Stimulated activated CD8-positive, alpha-beta memory T cell treated with anti-CD3 and anti-CD28 coated beads, Interleukin-7, amount 100 ng/mL, for 1 hour (primary cell): ENCODE results near the gene CLSTN2.

Source experiments
- DNase-seq, 2 donors: peaks; one replicate each; pipeline ENCODE4 v3.0.0-alpha.2; 2020; ENCODE audit warnings: low read depth in 2 of 2

Gene CLSTN2

DNA sequence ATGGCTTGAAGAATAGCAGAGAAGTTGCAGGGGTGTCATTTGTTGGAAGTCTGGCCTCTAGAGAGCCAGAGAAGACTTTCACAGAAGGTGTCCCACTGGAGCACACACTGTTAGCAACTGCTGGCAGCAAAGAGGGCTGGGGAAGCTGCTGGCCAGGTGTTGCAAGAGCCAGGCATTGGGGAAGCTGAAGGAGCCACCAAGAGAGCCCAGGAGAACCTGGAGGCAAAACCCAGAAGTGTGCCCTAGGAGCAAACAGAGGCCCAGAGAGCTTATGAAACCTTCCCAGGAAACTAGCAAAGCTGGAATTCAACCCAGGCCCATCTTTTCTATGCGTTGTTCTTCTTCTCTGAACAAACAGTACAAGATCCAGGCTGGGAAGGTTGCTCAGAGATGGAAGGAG lies 610.2 kb downstream of the CLSTN2 start:
- no peak for DNase-seq

DNA sequence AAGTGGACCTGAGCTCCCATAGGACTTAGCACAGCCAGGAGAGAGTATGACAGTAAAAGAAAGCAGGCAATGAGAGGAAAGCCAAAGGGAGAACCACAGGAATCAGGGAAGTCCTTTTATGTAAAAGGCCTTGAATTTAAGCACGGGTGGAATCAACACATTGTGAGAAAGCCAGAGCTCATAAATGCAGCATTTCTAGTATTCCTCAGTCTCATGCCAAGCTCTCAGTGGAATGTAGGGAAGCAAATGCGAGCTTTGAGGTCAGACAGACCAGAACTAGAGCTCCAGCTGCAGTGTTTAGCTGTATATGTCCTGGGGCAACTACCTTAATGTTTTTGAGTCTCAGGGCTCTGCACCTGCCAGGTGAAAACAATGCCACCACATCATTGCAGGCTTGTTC lies 610.8 kb downstream of the CLSTN2 start:
- no peak for DNase-seq

DNA sequence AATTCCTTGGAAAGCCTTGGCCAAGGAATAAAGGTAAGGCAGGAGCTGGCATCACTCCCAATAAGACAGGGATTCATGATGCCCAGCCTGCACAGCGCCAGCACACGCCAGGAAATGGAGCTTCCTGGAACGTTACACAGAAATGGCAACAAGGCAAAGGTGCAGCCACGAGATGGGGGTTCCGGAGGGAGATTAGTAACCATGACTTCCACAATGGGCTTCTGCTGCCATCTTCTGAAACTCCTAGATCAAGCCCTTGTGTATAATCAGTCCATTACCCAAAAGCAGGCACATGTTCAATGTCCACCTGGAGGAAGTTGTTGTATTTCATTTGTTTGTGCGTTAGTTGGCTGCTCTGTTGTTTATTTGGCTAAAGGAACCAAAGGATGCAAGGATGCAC lies 611.7 kb downstream of the CLSTN2 start:
- no peak for DNase-seq

GRCh38 chr3:140552403-140552802 lies 617.4 kb downstream of the CLSTN2 start:
- DNase-seq = no peak

GRCh38 chr3:140552898-140553297 lies 617.9 kb downstream of the CLSTN2 start:
- DNase-seq = no peak

- DNase-seq = no peak
Measured at GRCh38 chr3:140553591-140553990, 618.6 kb downstream of the CLSTN2 start.

DNA sequence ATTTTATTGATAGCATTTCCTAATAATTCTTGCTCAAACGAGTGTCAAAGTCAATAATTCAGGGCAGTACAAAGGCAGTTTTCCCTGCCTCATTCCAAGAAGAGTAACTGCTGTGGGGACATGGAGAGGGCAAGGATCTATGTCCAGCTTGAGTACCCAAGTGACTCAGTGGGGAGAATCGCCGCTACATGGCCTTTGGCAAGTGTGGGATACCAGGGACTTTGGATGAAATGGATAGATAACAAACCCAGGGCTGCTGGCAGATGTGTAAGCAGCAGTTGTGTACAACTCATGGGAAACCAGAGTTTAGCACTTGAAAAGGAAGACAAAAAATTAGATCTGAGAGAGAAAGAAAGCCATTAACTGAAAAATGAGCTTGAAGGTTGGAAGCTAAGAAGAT lies 620.7 kb downstream of the CLSTN2 start:
- DNase-seq = no peak

DNA sequence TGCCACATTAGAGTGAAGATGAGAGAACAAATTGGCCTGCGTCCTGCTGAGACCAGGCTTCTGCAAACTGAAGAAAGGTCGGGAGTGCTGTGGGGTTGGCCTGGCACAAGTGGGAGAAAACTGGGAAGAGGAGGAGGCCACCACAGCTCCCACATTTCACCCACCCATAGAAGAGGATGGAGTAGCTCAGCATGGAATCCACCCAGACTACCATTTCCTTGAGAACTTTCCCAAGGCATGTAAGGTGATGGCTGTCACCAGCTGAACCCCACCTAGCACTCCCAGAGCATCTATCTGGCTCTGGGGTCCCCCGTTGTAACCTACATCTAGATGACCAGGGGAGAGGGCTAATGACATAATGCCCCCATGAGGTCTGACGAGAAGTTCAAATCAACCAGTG lies 622.5 kb downstream of the CLSTN2 start:
- no peak for DNase-seq

- DNase-seq = no peak
Measured at GRCh38 chr3:140559546-140559945, 624.6 kb downstream of the CLSTN2 start.

DNA sequence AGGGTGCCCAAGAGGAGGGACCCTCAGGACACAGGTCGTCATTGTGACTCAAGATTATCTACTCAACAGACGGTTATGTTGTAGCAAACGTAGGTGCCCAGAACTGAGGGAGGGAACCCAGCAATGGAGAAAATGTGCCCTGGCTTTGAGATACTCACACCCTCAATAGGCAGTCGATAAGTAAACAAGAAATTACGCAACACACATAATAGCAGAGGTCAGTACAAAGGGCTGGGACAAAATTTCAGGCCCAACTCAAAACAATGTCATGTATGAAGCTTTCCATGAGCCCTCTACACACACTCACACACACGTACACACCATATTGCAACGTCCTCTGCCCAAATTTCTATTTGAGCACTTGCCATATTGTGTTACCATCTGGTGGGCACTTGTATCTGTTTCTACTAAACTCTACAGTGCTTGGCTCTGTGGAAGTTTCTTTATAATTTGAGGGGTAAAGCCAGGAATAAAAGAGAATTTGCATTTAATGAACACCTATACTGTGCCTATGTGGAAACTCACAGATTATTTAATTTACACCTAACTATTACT lies 628.3 kb downstream of the CLSTN2 start:
- DNase-seq = no peak

- no peak for DNase-seq
Measured at GRCh38 chr3:140568131-140568530, 633.1 kb downstream of the CLSTN2 start.

- no peak for DNase-seq
Measured at GRCh38 chr3:140568842-140569520, 634.0 kb downstream of the CLSTN2 start.

- no peak for DNase-seq
Measured at GRCh38 chr3:140570602-140571001, 635.6 kb downstream of the CLSTN2 start.

DNA sequence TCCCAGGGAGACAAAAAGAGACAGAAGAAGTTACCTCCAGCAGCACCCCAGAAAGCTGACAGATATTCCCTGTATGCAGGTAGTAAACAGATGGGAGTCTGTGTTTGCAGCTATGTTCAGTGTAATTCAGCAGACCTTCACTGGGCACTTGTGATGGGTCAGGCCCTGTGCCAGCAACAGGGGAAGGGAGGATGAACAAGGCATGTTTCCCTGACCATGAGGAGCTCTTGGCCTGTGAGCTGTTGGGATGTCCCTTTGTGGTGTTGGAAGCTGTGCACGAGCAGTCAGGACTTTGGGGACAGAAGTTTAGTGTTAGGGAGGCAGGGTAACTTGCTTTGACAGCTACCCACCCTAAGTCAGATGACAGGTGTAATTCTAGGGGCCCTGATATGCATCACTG lies 636.9 kb downstream of the CLSTN2 start:
- no peak for DNase-seq

DNA sequence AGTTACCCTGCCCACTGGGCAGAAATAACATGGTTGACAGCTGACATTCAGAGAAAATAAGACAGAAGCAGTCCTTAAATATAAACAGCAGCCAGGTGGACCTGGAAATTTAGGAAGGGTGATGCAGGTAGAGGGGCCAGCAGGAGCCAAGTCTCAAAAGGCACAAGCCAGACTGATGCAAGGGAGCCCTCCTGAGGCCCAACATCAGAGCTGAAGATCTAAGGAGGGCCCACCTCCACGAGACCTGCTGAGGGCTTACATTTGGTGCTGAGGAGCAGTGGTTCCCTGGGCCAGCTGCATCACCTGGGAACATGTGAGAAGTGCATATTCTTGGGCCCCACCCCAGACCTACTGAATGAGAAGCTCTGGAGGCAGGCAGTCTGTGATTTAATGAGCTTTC lies 637.3 kb downstream of the CLSTN2 start:
- DNase-seq = no peak

- DNase-seq = no peak
Measured at GRCh38 chr3:140573011-140573410, 638.0 kb downstream of the CLSTN2 start.

DNA sequence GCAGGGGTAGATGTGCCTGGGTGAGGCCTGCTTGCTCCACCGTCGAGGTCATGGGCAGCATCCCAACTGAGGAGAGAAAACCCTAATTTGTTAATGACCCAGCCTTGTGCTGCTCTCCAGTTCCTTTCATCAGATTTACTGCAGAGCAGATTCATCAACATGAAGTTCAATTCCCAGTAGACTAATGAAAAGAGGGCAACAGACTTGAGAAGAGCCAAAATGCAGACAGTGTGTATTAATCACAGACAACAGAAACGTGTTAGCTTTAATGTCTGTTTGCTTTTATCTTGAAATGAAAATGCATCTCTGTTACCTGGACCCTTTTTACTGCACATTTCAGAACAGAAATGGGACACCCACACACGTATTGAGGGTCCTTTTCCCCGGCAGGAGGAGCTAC lies 639.4 kb downstream of the CLSTN2 start:
- DNase-seq = no peak

DNA sequence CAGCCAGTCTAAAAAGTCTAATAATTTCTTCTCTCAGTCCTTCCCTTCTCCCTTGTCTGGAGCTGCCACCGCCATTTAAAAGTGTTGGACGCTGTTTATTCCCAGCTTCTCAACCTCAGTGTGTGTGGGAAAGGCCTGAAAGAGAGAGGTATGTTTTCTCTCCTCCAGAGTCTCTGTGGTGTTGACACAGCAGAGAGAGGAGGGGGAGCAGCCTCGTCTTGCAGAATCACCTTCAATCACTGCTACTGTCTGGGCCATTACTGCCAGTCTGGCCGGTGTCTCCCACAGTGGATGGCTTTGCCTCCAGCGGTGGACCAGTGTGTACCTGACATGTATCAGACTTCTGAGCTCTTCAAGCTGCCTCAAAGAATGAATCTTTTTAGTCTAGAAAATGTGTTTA lies 641.5 kb downstream of the CLSTN2 start:
- DNase-seq = no peak

DNA sequence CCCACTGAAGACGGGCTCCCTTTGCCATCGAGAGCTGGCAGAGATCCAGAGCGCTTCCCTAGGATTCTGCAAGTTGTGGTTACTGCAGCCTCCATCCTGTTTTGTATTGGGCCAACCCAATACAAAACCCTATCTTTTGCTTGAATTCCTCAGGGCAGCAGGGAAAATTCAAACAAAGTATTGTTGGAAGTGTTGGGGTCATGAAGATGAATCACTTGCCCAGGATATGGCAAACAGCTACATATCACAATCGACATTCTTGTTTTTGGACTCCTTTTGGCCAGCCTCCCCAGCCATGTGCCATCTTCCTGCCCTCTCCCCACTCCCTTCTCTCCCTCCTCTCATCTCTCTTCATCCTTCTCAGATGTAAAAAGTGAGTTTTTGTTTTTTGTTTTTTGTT lies 642.9 kb downstream of the CLSTN2 start:
- DNase-seq = no peak

DNA sequence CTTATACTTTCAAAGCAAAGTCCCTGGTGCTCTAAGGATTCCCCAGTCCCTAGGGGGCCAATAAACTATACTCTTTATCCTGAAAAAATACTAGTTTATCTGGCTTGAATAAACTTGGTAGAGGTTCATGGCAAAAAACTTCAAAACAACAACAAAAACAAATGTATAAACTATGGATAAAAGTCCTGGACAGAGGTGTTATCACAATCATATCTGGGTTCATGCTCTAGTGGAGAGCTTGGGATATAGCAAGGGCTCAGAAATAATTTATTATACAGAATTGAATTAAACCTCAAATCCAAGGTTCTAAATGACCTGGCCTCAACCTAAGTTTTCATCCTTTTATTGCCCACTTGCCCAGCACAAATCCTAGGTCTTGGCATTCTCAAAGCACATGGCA lies 644.3 kb downstream of the CLSTN2 start:
- no peak for DNase-seq

DNA sequence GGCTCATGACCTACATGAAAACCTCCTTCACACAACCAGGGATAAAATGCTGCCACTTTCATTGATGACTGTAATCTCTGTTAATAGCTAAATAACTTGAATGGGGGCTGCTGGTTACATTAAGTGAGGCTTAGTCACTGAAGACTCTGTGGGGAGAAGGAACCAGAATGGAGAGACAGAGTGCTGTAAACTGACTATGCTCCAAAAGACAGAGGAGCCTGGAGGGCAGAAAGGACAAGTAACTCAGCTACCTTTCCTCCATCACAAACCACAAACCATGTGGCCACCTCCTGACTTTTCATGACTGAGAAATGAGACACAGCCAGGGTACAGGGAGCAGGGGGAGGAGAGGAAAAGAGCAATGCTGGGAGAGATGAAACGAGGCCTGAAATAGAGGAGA lies 645.8 kb downstream of the CLSTN2 start:
- DNase-seq = no peak

DNA sequence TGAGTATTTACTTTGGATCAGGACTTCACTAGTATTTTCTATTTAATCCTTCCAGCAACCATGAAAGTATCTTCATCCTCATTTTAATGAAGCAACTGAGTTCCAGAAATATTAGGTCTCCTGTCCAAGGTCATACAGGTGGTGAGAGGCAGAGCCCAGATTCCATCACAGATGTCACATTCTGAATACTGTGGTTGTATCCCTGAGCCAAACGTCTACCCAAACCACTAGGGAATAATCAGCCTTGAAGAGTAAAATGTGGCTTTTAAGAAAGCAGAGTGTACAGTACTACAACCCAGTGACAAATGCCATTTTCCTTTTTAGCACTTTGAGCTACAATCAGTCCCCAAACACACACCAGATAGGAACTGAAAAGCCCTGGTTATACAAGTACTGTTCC lies 649.6 kb downstream of the CLSTN2 start:
- no peak for DNase-seq

GRCh38 chr3:140585828-140586227 lies 650.8 kb downstream of the CLSTN2 start:
- DNase-seq = no peak

- no peak for DNase-seq
Measured at GRCh38 chr3:140586311-140586710, 651.3 kb downstream of the CLSTN2 start.
